C4-2B (cell line): ENCODE results near the gene MMP25.

Experiments used
- CTCF ChIP-seq: fragments of 450-650 bp; conservative IDR thresholded peaks from 2 replicates; pipeline ENCODE4 v1.5.1; 2017; ENCODE audit warnings: mild to moderate bottlenecking
- ZFX ChIP-seq: fragments of 450-650 bp; IDR thresholded peaks from 2 replicates; pipeline ENCODE4 v1.6.1; 2017

GRCh38 chr16:3094289-3095027, 48.1 kb downstream of the MMP25 start:
- TF ChIP-seq CTCF (peak; percentile 55), ZFX (no peak)
